ENCODE measurements around the gene CYTH3. TPM values are rescaled to one million over a fixed set of nuclear protein-coding genes. Genes with fewer than 3 reads are reported as not detected.

CYTH3 gene
- total and polyA plus RNA-seq, 2 donors (not counting 3 experiments of a cell fraction or from before 2014, with no cell fraction given) = 8.6 to 11.2 TPM

- Histone ChIP-seq H3K79me2 (ENCODE audit: control insufficient read depth, insufficient read depth, low read length) (peaks cover under 1% of the 10 kb centered on the region), H3K9me1 (replicated peaks; ENCODE audit: control insufficient read depth, extremely low read depth, insufficient read depth, low read length) (no peaks in the 10 kb centered on the region), H3K4me1 (ENCODE audit: control insufficient read depth, extremely low read depth, insufficient read depth, low read length) (no peaks in the 10 kb centered on the region), H3K27me3 (ENCODE audit: control insufficient read depth in 2 of 2, insufficient read depth in 2 of 2, low read length in 2 of 2) (no peaks in the 10 kb centered on the region), H3K9me3 (replicated peaks; ENCODE audit: control insufficient read depth, insufficient read depth, low read length) (no peaks in the 10 kb centered on the region), H2AFZ (ENCODE audit: low read depth, low read length) (no peak overlapping the region), H3K4me3 (replicated peaks in 1 of 3; ENCODE audit: insufficient read depth in 1 of 3, low read depth in 1 of 3, low read length in 3 of 3) (no peak overlapping the region), H3K4me2 (ENCODE audit: insufficient read depth, low read length) (no peak overlapping the region), H3K9ac (replicated peaks; ENCODE audit: extremely low read depth, insufficient read depth, low read length) (no peak overlapping the region), H3K36me3 (ENCODE audit: control insufficient read depth in 2 of 2, extremely low read depth in 1 of 2, insufficient read depth in 2 of 2, low read length in 2 of 2) (peaks cover 10 to 22% of the 10 kb centered on the region in 2 experiments), H4K20me1 (replicated peaks; ENCODE audit: control insufficient read depth, extremely low read depth, insufficient read depth, low read length) (no peaks in the 10 kb centered on the region), H3K27ac (ENCODE audit: insufficient read depth, low read depth, low read length) (no peak overlapping the region)
- no peak for DNase-seq (ENCODE audit: low read depth, low spot score)
- TF ChIP-seq POLR2AphosphoS5 (IDR thresholded peaks at IDR 0.05; ENCODE audit: insufficient read depth, low read depth, low read length) = no peak
- TF ChIP-seq POLR2A (IDR thresholded peaks at IDR 0.05; ENCODE audit: low read depth, low read length) = no peak
- no peak for TF ChIP-seq JUN (IDR thresholded peaks at IDR 0.05; ENCODE audit: borderline replicate concordance, insufficient read depth, insufficient read length, low read depth)
- no peak for TF ChIP-seq GATA2 (IDR thresholded peaks at IDR 0.05; ENCODE audit: insufficient read depth, insufficient read length, low read depth, low read length)
- TF ChIP-seq, protein P1, sequence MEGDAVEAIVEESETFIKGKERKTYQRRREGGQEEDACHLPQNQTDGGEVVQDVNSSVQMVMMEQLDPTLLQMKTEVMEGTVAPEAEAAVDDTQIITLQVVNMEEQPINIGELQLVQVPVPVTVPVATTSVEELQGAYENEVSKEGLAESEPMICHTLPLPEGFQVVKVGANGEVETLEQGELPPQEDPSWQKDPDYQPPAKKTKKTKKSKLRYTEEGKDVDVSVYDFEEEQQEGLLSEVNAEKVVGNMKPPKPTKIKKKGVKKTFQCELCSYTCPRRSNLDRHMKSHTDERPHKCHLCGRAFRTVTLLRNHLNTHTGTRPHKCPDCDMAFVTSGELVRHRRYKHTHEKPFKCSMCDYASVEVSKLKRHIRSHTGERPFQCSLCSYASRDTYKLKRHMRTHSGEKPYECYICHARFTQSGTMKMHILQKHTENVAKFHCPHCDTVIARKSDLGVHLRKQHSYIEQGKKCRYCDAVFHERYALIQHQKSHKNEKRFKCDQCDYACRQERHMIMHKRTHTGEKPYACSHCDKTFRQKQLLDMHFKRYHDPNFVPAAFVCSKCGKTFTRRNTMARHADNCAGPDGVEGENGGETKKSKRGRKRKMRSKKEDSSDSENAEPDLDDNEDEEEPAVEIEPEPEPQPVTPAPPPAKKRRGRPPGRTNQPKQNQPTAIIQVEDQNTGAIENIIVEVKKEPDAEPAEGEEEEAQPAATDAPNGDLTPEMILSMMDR (IDR thresholded peaks at IDR 0.05; ENCODE audit: extremely low read depth in 1 of 2, insufficient read depth in 1 of 2, low read depth in 1 of 2, low read length in 2 of 2) = no peak
- no peak for TF ChIP-seq EZH2 (IDR thresholded peaks at IDR 0.05; ENCODE audit: borderline replicate concordance, low read depth, low read length, severe bottlenecking)
- no peak for TF ChIP-seq FOS (IDR thresholded peaks at IDR 0.05; ENCODE audit: borderline replicate concordance, insufficient read depth, low read length)
- TF ChIP-seq MYC (IDR thresholded peaks at IDR 0.05; ENCODE audit: low read depth, low read length) = no peak
- TF ChIP-seq MAX (IDR thresholded peaks at IDR 0.05; ENCODE audit: insufficient read depth, insufficient read length) = no peak
- no peak for FAIRE-seq
- no TSS peak for BruUV-seq (replicated peaks)
- intact Hi-C loops (cut with micrococcal nuclease) (no loop called here), dilution Hi-C loops (cut with MboI; ENCODE audit: extremely low pct_ligation_motif_present, low sequenced_read_pairs) (no loop called here)
- ChIA-PET POLR2A (no interaction called here), CTCF (no interaction called here)
These were observed 133.0 kb downstream of the CYTH3 start for GRCh38 chr7:6139189-6139996.

Measured in endothelial cell of umbilical vein (primary cell).